ENCODE results near the gene TMEM19. TPM values are rescaled to one million over a fixed set of nuclear protein-coding genes. Genes with fewer than 3 reads are reported as not detected.
A peak's percentile ranks its signal among the peaks of the same experiment; 100 is the strongest.
"Not testable (repeated sequence)": the region's sequence is repeated elsewhere in the genome, so short reads cannot be mapped to it uniquely, and the experiment has no call there.

Gene TMEM19
- polyA plus RNA-seq, 1 donor = 19.5 TPM

- H3K4me3 ChIP-seq (ENCODE audit: low read length) = peak overlapping the region; percentile 55
- DNase-seq = no peak
- H3K9me3 ChIP-seq (ENCODE audit: control insufficient read depth, low read depth, low read length) = peaks cover 3% of the 10 kb centered on the region
- H3K36me3 ChIP-seq (ENCODE audit: control insufficient read depth, insufficient read depth, low read length) = no peaks in the 10 kb centered on the region
- H3K4me1 ChIP-seq (ENCODE audit: control insufficient read depth, insufficient read depth, low read length) = peaks cover 8% of the 10 kb centered on the region
- peak overlapping the region; percentile 92 for H3K27ac ChIP-seq (ENCODE audit: low read length)
- 0% methylated on average over 1 of the region's 3 CpGs for WGBS (ENCODE audit: insufficient coverage, low lambda C conversion rate)
- H3K27me3 ChIP-seq (ENCODE audit: control insufficient read depth, insufficient read depth, low read length) = no peaks in the 10 kb centered on the region
Observed at GRCh38 chr12:71686658-71687025, 760 bp downstream of the TMEM19 start.

GRCh38 chr12:71687172-71687571 lies 1.3 kb downstream of the TMEM19 start:
- DNase-seq; H3K27me3 ChIP-seq (ENCODE audit: control insufficient read depth, insufficient read depth, low read length); H3K27ac ChIP-seq (ENCODE audit: low read length); H3K36me3 ChIP-seq (ENCODE audit: control insufficient read depth, insufficient read depth, low read length); H3K4me1 ChIP-seq (ENCODE audit: control insufficient read depth, insufficient read depth, low read length); H3K9me3 ChIP-seq (ENCODE audit: control insufficient read depth, low read depth, low read length): not testable (repeated sequence)
- 100% methylated on average over 1 of the region's 11 CpGs for WGBS (ENCODE audit: insufficient coverage, low lambda C conversion rate)
- H3K4me3 ChIP-seq (ENCODE audit: low read length) = peak overlapping the region; percentile 55

GRCh38 chr12:71688961-71689570 lies 3.2 kb downstream of the TMEM19 start:
- no peaks in the 10 kb centered on the region for H3K36me3 ChIP-seq (ENCODE audit: control insufficient read depth, insufficient read depth, low read length)
- H3K27ac ChIP-seq (ENCODE audit: low read length) = no peak overlapping the region
- no peaks in the 10 kb centered on the region for H3K27me3 ChIP-seq (ENCODE audit: control insufficient read depth, insufficient read depth, low read length)
- H3K9me3 ChIP-seq (ENCODE audit: control insufficient read depth, low read depth, low read length) = peaks cover 3% of the 10 kb centered on the region
- H3K4me3 ChIP-seq (ENCODE audit: low read length) = no peak overlapping the region
- WGBS (ENCODE audit: insufficient coverage, low lambda C conversion rate) = 100% methylated on average over 2 of the region's 5 CpGs
- H3K4me1 ChIP-seq (ENCODE audit: control insufficient read depth, insufficient read depth, low read length) = peaks cover 13% of the 10 kb centered on the region
- DNase-seq = no peak

- peaks cover 24% of the 10 kb centered on the region for H3K4me1 ChIP-seq (ENCODE audit: control insufficient read depth, insufficient read depth, low read length)
- H3K36me3 ChIP-seq (ENCODE audit: control insufficient read depth, insufficient read depth, low read length) = no peaks in the 10 kb centered on the region
- WGBS (ENCODE audit: insufficient coverage, low lambda C conversion rate) = no CpG with 5 or more reads among the region's 4 CpGs
- H3K4me3 ChIP-seq (ENCODE audit: low read length) = no peak overlapping the region
- no peaks in the 10 kb centered on the region for H3K27me3 ChIP-seq (ENCODE audit: control insufficient read depth, insufficient read depth, low read length)
- peak in 1 of 2 donors; percentile 14 for DNase-seq
- H3K9me3 ChIP-seq (ENCODE audit: control insufficient read depth, low read depth, low read length) = no peaks in the 10 kb centered on the region
- no peak overlapping the region for H3K27ac ChIP-seq (ENCODE audit: low read length)
Observed at GRCh38 chr12:71691504-71692129, 5.7 kb downstream of the TMEM19 start.

- no peak for DNase-seq
- Histone ChIP-seq H3K36me3 (ENCODE audit: control insufficient read depth, insufficient read depth, low read length) (peaks cover 4% of the 10 kb centered on the region), H3K27me3 (ENCODE audit: control insufficient read depth, insufficient read depth, low read length) (no peaks in the 10 kb centered on the region), H3K4me1 (ENCODE audit: control insufficient read depth, insufficient read depth, low read length) (peaks cover 16% of the 10 kb centered on the region), H3K9me3 (ENCODE audit: control insufficient read depth, low read depth, low read length) (no peaks in the 10 kb centered on the region), H3K27ac (ENCODE audit: low read length) (no peak overlapping the region), H3K4me3 (ENCODE audit: low read length) (no peak overlapping the region)
- WGBS (ENCODE audit: insufficient coverage, low lambda C conversion rate) = 100% methylated on average over 1 of the region's 7 CpGs
Observed at GRCh38 chr12:71693126-71693525, 7.2 kb downstream of the TMEM19 start.

- H3K27me3 ChIP-seq (ENCODE audit: control insufficient read depth, insufficient read depth, low read length); H3K4me3 ChIP-seq (ENCODE audit: low read length); H3K9me3 ChIP-seq (ENCODE audit: control insufficient read depth, low read depth, low read length); DNase-seq; H3K36me3 ChIP-seq (ENCODE audit: control insufficient read depth, insufficient read depth, low read length); H3K27ac ChIP-seq (ENCODE audit: low read length): not testable (repeated sequence)
- peaks cover 16% of the 10 kb centered on the region for H3K4me1 ChIP-seq (ENCODE audit: control insufficient read depth, insufficient read depth, low read length)
- 100% methylated on average over 1 of the region's 5 CpGs for WGBS (ENCODE audit: insufficient coverage, low lambda C conversion rate)
Observed at GRCh38 chr12:71693651-71694050, 7.8 kb downstream of the TMEM19 start.

GRCh38 chr12:71694099-71694820 lies 8.4 kb downstream of the TMEM19 start:
- Histone ChIP-seq H3K27ac (ENCODE audit: low read length) (peak overlapping the region; percentile 2), H3K9me3 (ENCODE audit: control insufficient read depth, low read depth, low read length) (no peaks in the 10 kb centered on the region), H3K4me1 (ENCODE audit: control insufficient read depth, insufficient read depth, low read length) (peaks cover 16% of the 10 kb centered on the region), H3K27me3 (ENCODE audit: control insufficient read depth, insufficient read depth, low read length) (no peaks in the 10 kb centered on the region), H3K36me3 (ENCODE audit: control insufficient read depth, insufficient read depth, low read length) (peaks cover 15% of the 10 kb centered on the region), H3K4me3 (ENCODE audit: low read length) (no peak overlapping the region)
- DNase-seq = peak; percentile 42 to 79
- WGBS (ENCODE audit: insufficient coverage, low lambda C conversion rate) = no CpG with 5 or more reads among the region's 1 CpG

GRCh38 chr12:71695782-71696181 lies 9.9 kb downstream of the TMEM19 start:
- H3K36me3 ChIP-seq (ENCODE audit: control insufficient read depth, insufficient read depth, low read length) = peaks cover 26% of the 10 kb centered on the region
- no peaks in the 10 kb centered on the region for H3K27me3 ChIP-seq (ENCODE audit: control insufficient read depth, insufficient read depth, low read length)
- peak in 1 of 2 donors; percentile 30 for DNase-seq
- no peaks in the 10 kb centered on the region for H3K9me3 ChIP-seq (ENCODE audit: control insufficient read depth, low read depth, low read length)
- peaks cover 16% of the 10 kb centered on the region for H3K4me1 ChIP-seq (ENCODE audit: control insufficient read depth, insufficient read depth, low read length)
- no peak overlapping the region for H3K4me3 ChIP-seq (ENCODE audit: low read length)
- no peak overlapping the region for H3K27ac ChIP-seq (ENCODE audit: low read length)
- WGBS (ENCODE audit: insufficient coverage, low lambda C conversion rate) = 0% methylated on average over 1 of the region's 1 CpG

GRCh38 chr12:71702181-71702580 lies 16.3 kb downstream of the TMEM19 start:
- not testable (repeated sequence) for DNase-seq; H3K27me3 ChIP-seq (ENCODE audit: control insufficient read depth, insufficient read depth, low read length); H3K4me3 ChIP-seq (ENCODE audit: low read length); H3K9me3 ChIP-seq (ENCODE audit: control insufficient read depth, low read depth, low read length); H3K4me1 ChIP-seq (ENCODE audit: control insufficient read depth, insufficient read depth, low read length); H3K27ac ChIP-seq (ENCODE audit: low read length)
- no CpG with 5 or more reads among the region's 8 CpGs for WGBS (ENCODE audit: insufficient coverage, low lambda C conversion rate)
- H3K36me3 ChIP-seq (ENCODE audit: control insufficient read depth, insufficient read depth, low read length) = peaks cover 26% of the 10 kb centered on the region

GRCh38 chr12:71702590-71702989 lies 16.7 kb downstream of the TMEM19 start:
- no peak for DNase-seq
- Histone ChIP-seq H3K9me3 (ENCODE audit: control insufficient read depth, low read depth, low read length) (no peaks in the 10 kb centered on the region), H3K4me1 (ENCODE audit: control insufficient read depth, insufficient read depth, low read length) (no peaks in the 10 kb centered on the region), H3K36me3 (ENCODE audit: control insufficient read depth, insufficient read depth, low read length) (peaks cover 24% of the 10 kb centered on the region), H3K27me3 (ENCODE audit: control insufficient read depth, insufficient read depth, low read length) (no peaks in the 10 kb centered on the region), H3K27ac (ENCODE audit: low read length) (no peak overlapping the region), H3K4me3 (ENCODE audit: low read length) (no peak overlapping the region)
- WGBS (ENCODE audit: insufficient coverage, low lambda C conversion rate) = no CpG with 5 or more reads among the region's 5 CpGs
